ENCODE measurements around the gene ZNF438.

DNA sequence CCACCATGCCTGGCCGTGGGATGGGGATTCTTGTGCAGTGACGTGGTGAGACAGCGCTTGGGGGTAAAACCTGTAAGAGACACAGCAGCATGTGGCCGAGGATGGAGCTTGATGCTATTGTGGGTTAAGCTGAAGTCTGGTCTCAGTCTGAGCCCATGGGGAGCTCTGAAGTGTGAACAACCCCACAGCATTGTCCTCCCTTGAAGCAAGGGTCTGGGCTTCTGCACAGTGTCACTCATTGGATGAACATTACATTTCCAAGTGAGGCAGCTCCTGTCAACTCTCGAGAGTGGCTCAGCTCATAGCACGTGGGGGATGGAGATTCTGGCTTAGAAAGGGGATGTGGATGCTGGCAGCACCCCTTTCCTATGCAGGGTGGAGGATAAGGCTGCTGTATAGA, 32.2 kb upstream of the ZNF438 start:
- TF ChIP-seq, protein P1, sequence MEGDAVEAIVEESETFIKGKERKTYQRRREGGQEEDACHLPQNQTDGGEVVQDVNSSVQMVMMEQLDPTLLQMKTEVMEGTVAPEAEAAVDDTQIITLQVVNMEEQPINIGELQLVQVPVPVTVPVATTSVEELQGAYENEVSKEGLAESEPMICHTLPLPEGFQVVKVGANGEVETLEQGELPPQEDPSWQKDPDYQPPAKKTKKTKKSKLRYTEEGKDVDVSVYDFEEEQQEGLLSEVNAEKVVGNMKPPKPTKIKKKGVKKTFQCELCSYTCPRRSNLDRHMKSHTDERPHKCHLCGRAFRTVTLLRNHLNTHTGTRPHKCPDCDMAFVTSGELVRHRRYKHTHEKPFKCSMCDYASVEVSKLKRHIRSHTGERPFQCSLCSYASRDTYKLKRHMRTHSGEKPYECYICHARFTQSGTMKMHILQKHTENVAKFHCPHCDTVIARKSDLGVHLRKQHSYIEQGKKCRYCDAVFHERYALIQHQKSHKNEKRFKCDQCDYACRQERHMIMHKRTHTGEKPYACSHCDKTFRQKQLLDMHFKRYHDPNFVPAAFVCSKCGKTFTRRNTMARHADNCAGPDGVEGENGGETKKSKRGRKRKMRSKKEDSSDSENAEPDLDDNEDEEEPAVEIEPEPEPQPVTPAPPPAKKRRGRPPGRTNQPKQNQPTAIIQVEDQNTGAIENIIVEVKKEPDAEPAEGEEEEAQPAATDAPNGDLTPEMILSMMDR (IDR thresholded peaks at IDR 0.05), result no peak
- TF ChIP-seq EZH2 (IDR thresholded peaks at IDR 0.05) (no peak), EZH2phosphoT487 (IDR thresholded peaks at IDR 0.05) (no peak)

All from neural progenitor cell (in vitro differentiated cells).